A549 (cell line): ENCODE measurements around the gene CRTAP. TPM values are rescaled to one million over a fixed set of nuclear protein-coding genes. Genes with fewer than 3 reads are reported as not detected.

ENCODE experiments used
- ATAC-seq, 2 experiments: fragments of 200-7000 bp in 1 of 2; fragments of >200 bp in 1 of 2; cut with Nextera tagmentation in 1 of 2; cut with Tn5 transposase in 1 of 2; 3 replicates each; pipeline versions ENCODE4 v1.8.0 to v1.9.1; 2018 to 2020; ENCODE audit warnings: mild to moderate bottlenecking in 1 of 2, moderate library complexity in 1 of 2
- CTCF ChIA-PET: fragments of 300-600 bp; sonication (Branson Sonifier 250); formaldehyde crosslinking; extraction: SDS; loops from one replicate; lab custom pipeline; 2021; ENCODE audit warnings: antibody characterized with exemption, inconsistent platforms; lab: Yijun Ruan, JAX
- POLR2A ChIA-PET: fragments of 350-600 bp; formaldehyde crosslinking; extraction: SDS; loops from one replicate; lab custom pipeline; 2021; ENCODE audit warnings: antibody characterized with exemption, inconsistent platforms; lab: Yijun Ruan, JAX
- DNase-seq, 2 experiments: peaks; one replicate each; pipeline versions ENCODE4 v3.0.0 to v3.0.0-alpha.2; 2011 to 2016; ENCODE audit warnings: low read depth in 1 of 2, low spot score in 1 of 2
- FAIRE-seq: peaks from 2 replicates; lab custom pipeline; 2011; peaks lifted over from hg19 to GRCh38; lab: Jason Lieb, UNC
- H3K27ac ChIP-seq, 2 experiments: fragments of >200 bp; sonication (Bioruptor Twin); formaldehyde crosslinking; 3 replicates each; pipeline ENCODE4 v1.5.1; 2016 to 2017
- H3K4me1 ChIP-seq: fragments of >200 bp; sonication (Bioruptor Twin); formaldehyde crosslinking; 3 replicates; pipeline ENCODE4 v1.6.1; 2016
- H3K4me2 ChIP-seq: fragments of >200 bp; sonication (Bioruptor Twin); formaldehyde crosslinking; 3 replicates; pipeline ENCODE4 v1.6.1; 2016
- H3K4me3 ChIP-seq: fragments of >200 bp; sonication (Bioruptor Twin); formaldehyde crosslinking; 3 replicates; pipeline ENCODE4 v1.5.1; 2016
- H3K9me3 ChIP-seq: fragments of >200 bp; sonication (Bioruptor Twin); formaldehyde crosslinking; 3 replicates; pipeline ENCODE4 v1.6.1; 2016
- EHMT2 ChIP-seq: fragments of 200-600 bp; sonication (generic); IDR thresholded peaks from 2 replicates; pipeline ENCODE4 v1.6.1; 2016; ENCODE audit warnings: antibody characterized with exemption, low read depth, mild to moderate bottlenecking, moderate library complexity
- FOSB ChIP-seq: fragments of 250-450 bp; sonication (Bioruptor Pico); IDR thresholded peaks from 2 replicates; pipeline ENCODE4 v1.5.0; 2020; ENCODE audit warnings: mild to moderate bottlenecking, moderate library complexity
- FOSL2 ChIP-seq, 2 experiments: fragments of 450-650 bp in 1 of 2; fragments of >200 bp in 1 of 2; sonication (Bioruptor Twin) in 1 of 2; formaldehyde crosslinking; IDR thresholded peaks; 2 replicates each; pipeline versions ENCODE4 v1.5.0 to v1.6.1; 2016 to 2020; ENCODE audit warnings: mild to moderate bottlenecking in 1 of 2, moderate library complexity in 1 of 2
- FOXS1 ChIP-seq: fragments of 250-450 bp; sonication (Bioruptor Pico); IDR thresholded peaks from 2 replicates; pipeline ENCODE4 v1.5.0; 2020; ENCODE audit warnings: mild to moderate bottlenecking, moderate library complexity
- HOXA7 ChIP-seq: fragments of 250-450 bp; sonication (Bioruptor Pico); IDR thresholded peaks from 2 replicates; pipeline ENCODE4 v1.5.0; 2020; ENCODE audit warnings: mild to moderate bottlenecking, moderate library complexity
- HOXB5 ChIP-seq: fragments of 250-450 bp; sonication (Bioruptor Pico); IDR thresholded peaks from 2 replicates; pipeline ENCODE4 v1.5.0; 2020; ENCODE audit warnings: mild to moderate bottlenecking, moderate library complexity
- MAX ChIP-seq: IDR thresholded peaks from 2 replicates; pipeline ENCODE4 v1.6.1; 2012
- MYC ChIP-seq: IDR thresholded peaks from 2 replicates; pipeline ENCODE4 v1.6.1; 2012; ENCODE audit warnings: mild to moderate bottlenecking, inconsistent platforms, low read length, improper control_type of control experiment, borderline replicate concordance
- POLR2AphosphoS2 ChIP-seq: conservative IDR thresholded peaks from 2 replicates; pipeline ENCODE4 v1.6.1; 2012; ENCODE audit warnings: low read length, improper control_type of control experiment, inconsistent platforms
- RAD21 ChIP-seq, 2 experiments: fragments of >200 bp in 1 of 2; sonication (Bioruptor Twin) in 1 of 2; formaldehyde crosslinking in 1 of 2; IDR thresholded peaks in 1 of 2; conservative IDR thresholded peaks in 1 of 2; 2 replicates in 1 of 2; 3 replicates in 1 of 2; pipeline ENCODE4 v1.6.1; 2012 to 2018; ENCODE audit warnings: inconsistent platforms in 1 of 2
- RARB ChIP-seq: fragments of 250-450 bp; sonication (Bioruptor Pico); IDR thresholded peaks from 2 replicates; pipeline ENCODE4 v1.8.0; 2021; ENCODE audit warnings: mild to moderate bottlenecking, moderate library complexity
- RNF2 ChIP-seq: fragments of 200-600 bp; sonication (generic); IDR thresholded peaks from 2 replicates; pipeline ENCODE4 v1.6.1; 2016; ENCODE audit warnings: low read depth, mild to moderate bottlenecking, antibody characterized with exemption, moderate library complexity, borderline replicate concordance
- SMC3 ChIP-seq: fragments of >200 bp; sonication (Bioruptor Twin); formaldehyde crosslinking; IDR thresholded peaks from 3 replicates; pipeline ENCODE4 v1.6.1; 2018; ENCODE audit warnings: inconsistent platforms
- ZFP36 ChIP-seq: fragments of 450-650 bp; IDR thresholded peaks from 2 replicates; pipeline ENCODE4 v1.6.1; 2014; ENCODE audit warnings: borderline replicate concordance; ENCODE audit not compliant: partially characterized antibody
- WGBS: methylation state at CpG from one replicate; pipeline ENCODE4 v1.1.6; 2017; ENCODE audit errors: missing lambda C conversion rate; 5-methylcytosine and 5-hydroxymethylcytosine counted together
- polyA plus RNA-seq, 4 experiments: library from polyadenylated mRNA; depleted of rRNA in 3 of 4; stranded (reverse); fragments of >200 nt; fragmentation: RNase III in 1 of 4; extraction: RNeasy Plus Mini Kit Qiagen cat#74134 plus additional on column Dnase treatment in 1 of 4; gene quantifications; 2 replicates in 3 of 4; 3 replicates in 1 of 4; pipeline ENCODE4 v1.2.3, GENCODE V29; 2011 to 2017
- TF ChIP-seq, protein P1 (sequence below): fragments of >200 bp; sonication (Bioruptor Twin); formaldehyde crosslinking; IDR thresholded peaks from 3 replicates; pipeline ENCODE4 v1.6.1; 2016
- TF ChIP-seq, protein P2 (sequence below): fragments of >200 bp; sonication (Bioruptor Twin); formaldehyde crosslinking; IDR thresholded peaks from 2 replicates; pipeline ENCODE4 v1.6.1; 2016
- TF ChIP-seq, protein P3 (sequence below): fragments of >200 bp; sonication (Bioruptor Twin); formaldehyde crosslinking; IDR thresholded peaks from 3 replicates; pipeline ENCODE4 v1.5.1; 2016
- TF ChIP-seq, protein P4 (sequence below): fragments of 150-350 bp; IDR thresholded peaks from 2 replicates; pipeline ENCODE4 v1.6.1; 2014; ENCODE audit warnings: low read depth, mild to moderate bottlenecking, low read length

Gene CRTAP
- polyA plus RNA-seq, 2 of the 4 experiments (the other 2 are of a cell fraction), result 181 to 355 TPM

DNA sequence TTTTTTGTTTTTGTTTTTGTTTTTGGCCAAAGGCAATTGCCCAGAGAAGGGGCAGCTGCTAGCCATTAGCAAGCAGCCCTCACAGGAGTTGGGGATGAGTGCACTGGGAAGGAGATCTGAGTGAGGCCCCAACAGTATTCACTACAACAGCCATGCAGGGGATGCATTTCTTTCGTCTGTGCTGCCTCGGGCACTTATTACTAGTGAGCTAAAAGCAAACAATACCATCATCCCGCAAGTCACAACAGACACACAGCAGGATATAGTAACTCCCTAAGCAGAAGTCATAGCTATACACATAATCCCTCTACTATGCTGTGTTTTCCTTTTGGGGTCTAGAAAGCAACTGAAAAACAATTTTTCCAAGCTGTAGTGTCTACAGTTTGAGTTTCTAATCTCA, 27.2 kb downstream of the CRTAP start (continued):
- TF ChIP-seq HOXB5, result no peak
- no peak for TF ChIP-seq MAX
- TF ChIP-seq, protein P1, sequence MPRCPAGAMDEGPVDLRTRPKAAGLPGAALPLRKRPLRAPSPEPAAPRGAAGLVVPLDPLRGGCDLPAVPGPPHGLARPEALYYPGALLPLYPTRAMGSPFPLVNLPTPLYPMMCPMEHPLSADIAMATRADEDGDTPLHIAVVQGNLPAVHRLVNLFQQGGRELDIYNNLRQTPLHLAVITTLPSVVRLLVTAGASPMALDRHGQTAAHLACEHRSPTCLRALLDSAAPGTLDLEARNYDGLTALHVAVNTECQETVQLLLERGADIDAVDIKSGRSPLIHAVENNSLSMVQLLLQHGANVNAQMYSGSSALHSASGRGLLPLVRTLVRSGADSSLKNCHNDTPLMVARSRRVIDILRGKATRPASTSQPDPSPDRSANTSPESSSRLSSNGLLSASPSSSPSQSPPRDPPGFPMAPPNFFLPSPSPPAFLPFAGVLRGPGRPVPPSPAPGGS, result no peak
- no peak for TF ChIP-seq RARB (CRISPR knock-in tag)
- TF ChIP-seq, protein P2, sequence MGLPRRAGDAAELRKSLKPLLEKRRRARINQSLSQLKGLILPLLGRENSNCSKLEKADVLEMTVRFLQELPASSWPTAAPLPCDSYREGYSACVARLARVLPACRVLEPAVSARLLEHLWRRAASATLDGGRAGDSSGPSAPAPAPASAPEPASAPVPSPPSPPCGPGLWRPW, result no peak
- no peak for TF ChIP-seq FOXS1 (CRISPR knock-in tag)

DNA sequence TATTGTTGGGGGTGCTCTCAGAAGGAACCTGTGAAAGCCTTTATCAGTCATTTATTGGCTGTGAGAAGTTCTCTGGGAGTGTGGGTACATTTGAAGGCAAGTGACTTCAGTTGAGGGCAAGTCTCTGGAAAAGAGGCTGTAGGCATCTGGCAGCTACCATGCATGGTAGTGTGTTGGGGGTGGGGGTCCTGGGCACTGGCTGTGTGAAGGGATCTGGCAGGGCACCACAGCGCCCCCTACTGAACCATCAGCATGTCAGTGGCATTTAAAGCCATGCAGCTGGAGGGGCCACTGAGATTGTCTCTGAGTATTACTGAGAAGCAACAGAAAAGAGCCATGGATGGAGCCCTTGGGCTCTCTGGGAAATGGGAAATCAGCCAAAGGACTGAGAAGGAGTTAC, 30.6 kb downstream of the CRTAP start:
- no peaks in the 10 kb centered on the region for H3K4me1 ChIP-seq
- H3K4me2 ChIP-seq, result no peak overlapping the region
- H3K9me3 ChIP-seq, result no peaks in the 10 kb centered on the region
- 22% methylated on average over 1 of the region's 1 CpG for WGBS
- ChIA-PET POLR2A (no interaction called here), CTCF (interaction anchor here (0.6 to 4.8 kb wide), 6 partner anchors 13 to 134 kb away, joined by 3 to 35 read pairs (median 3); no protein-coding TSS in a partner anchor)
- no peak overlapping the region for H3K4me3 ChIP-seq
- no peak overlapping the region for H3K27ac ChIP-seq
- TF ChIP-seq SMC3, result 0 out of 3 replicates have a peak, but pooled peaks have one; percentile 8
- TF ChIP-seq, protein P2, result no peak
- TF ChIP-seq, protein P1, result no peak
- TF ChIP-seq MYC, result no peak
- no peak for TF ChIP-seq RNF2
- TF ChIP-seq FOSL2 (IDR thresholded peaks at IDR 0.05), result no peak
- no peak for TF ChIP-seq FOSL2 (CRISPR knock-in tag; IDR thresholded peaks at IDR 0.05)
- peak in 1 of 2 experiments; percentile 22; a peak in 1 of 5 replicates for TF ChIP-seq RAD21 (conservative IDR thresholded peaks at IDR 0.05 in 1 of 2, IDR thresholded peaks at IDR 0.05 in 1 of 2)
- TF ChIP-seq POLR2AphosphoS2, result no peak
- TF ChIP-seq, protein P3, sequence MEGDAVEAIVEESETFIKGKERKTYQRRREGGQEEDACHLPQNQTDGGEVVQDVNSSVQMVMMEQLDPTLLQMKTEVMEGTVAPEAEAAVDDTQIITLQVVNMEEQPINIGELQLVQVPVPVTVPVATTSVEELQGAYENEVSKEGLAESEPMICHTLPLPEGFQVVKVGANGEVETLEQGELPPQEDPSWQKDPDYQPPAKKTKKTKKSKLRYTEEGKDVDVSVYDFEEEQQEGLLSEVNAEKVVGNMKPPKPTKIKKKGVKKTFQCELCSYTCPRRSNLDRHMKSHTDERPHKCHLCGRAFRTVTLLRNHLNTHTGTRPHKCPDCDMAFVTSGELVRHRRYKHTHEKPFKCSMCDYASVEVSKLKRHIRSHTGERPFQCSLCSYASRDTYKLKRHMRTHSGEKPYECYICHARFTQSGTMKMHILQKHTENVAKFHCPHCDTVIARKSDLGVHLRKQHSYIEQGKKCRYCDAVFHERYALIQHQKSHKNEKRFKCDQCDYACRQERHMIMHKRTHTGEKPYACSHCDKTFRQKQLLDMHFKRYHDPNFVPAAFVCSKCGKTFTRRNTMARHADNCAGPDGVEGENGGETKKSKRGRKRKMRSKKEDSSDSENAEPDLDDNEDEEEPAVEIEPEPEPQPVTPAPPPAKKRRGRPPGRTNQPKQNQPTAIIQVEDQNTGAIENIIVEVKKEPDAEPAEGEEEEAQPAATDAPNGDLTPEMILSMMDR, result peak; percentile 52
- no peak for TF ChIP-seq FOSB
- FAIRE-seq, result no peak
- peak; percentile 15 to 69; a peak in 3 of 6 replicates for ATAC-seq
- DNase-seq, result peak; percentile 27 to 49

- Histone ChIP-seq H3K4me3 (no peak overlapping the region), H3K9me3 (no peaks in the 10 kb centered on the region), H3K27ac (no peak overlapping the region), H3K4me2 (no peak overlapping the region), H3K4me1 (no peaks in the 10 kb centered on the region)
- ChIA-PET CTCF (interaction anchor here (0.5 to 1.2 kb wide), 6 partner anchors 9 to 72 kb away, joined by 3 read pairs; no protein-coding TSS in a partner anchor), POLR2A (no interaction called here)
- TF ChIP-seq SMC3, result no peak
- TF ChIP-seq, protein P4, sequence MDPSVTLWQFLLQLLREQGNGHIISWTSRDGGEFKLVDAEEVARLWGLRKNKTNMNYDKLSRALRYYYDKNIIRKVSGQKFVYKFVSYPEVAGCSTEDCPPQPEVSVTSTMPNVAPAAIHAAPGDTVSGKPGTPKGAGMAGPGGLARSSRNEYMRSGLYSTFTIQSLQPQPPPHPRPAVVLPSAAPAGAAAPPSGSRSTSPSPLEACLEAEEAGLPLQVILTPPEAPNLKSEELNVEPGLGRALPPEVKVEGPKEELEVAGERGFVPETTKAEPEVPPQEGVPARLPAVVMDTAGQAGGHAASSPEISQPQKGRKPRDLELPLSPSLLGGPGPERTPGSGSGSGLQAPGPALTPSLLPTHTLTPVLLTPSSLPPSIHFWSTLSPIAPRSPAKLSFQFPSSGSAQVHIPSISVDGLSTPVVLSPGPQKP, result no peak
- TF ChIP-seq EHMT2, result no peak
- no peak for TF ChIP-seq HOXA7 (CRISPR knock-in tag)
- no peak for TF ChIP-seq ZFP36
- DNase-seq (no peak), ATAC-seq (no peak), FAIRE-seq (no peak)
- 90% methylated on average over 16 of the region's 16 CpGs for WGBS
Measured at GRCh38 chr3:33145221-33145900, 31.5 kb downstream of the CRTAP start.
